Measurements from ENCODE around the gene LRP1B. TPM values are rescaled to one million over a fixed set of nuclear protein-coding genes. Genes with fewer than 3 reads are reported as not detected.

LRP1B gene
- polyA plus RNA-seq, 2 of the 4 experiments (the other 2 are of a cell fraction): 0.03 TPM; not detected in 1

DNA sequence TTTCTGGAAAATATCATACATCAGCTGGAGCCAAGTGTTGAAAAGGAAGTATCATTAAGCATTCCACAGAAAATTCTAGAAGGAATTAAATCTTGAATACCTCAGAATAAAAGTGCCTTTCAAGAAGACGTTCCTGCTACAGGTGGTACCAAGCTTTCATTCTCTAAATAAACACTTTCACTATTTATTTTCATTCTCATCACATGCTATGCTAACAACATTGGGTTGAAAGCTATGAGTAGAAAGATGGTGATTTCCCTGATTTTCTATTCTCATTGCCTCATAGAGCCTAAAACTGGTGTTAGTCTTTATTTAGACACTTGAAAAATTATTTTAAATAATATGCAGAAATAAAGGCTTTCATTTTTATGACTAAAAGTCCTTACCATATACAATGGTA lies 324.7 kb downstream of the LRP1B start:
- DNase-seq (ENCODE audit: low read depth in 1 of 2, low spot score in 1 of 2) (no peak), ATAC-seq (no peak), FAIRE-seq (no peak)
- WGBS (ENCODE audit: missing lambda C conversion rate): 6% methylated on average over 1 of the region's 1 CpG
- Histone ChIP-seq H3K4me3 (no peak overlapping the region), H3K4me2 (no peak overlapping the region), H3K4me1 (no peaks in the 10 kb centered on the region), H3K27ac (no peak overlapping the region), H3K9me3 (no peaks in the 10 kb centered on the region)
- TF ChIP-seq PHF8 (IDR thresholded peaks at IDR 0.05; ENCODE audit: borderline replicate concordance, low read depth) (no peak), HMGXB4 (CRISPR knock-in tag; IDR thresholded peaks at IDR 0.05; ENCODE audit: borderline replicate concordance) (no peak), ESRRA (IDR thresholded peaks at IDR 0.05; ENCODE audit: borderline replicate concordance, low read length) (no peak), MYC (IDR thresholded peaks at IDR 0.05; ENCODE audit: borderline replicate concordance, low read length) (no peak)
- ChIA-PET POLR2A (no interaction called here), CTCF (no interaction called here)

- ATAC-seq: no peak
- no peak for FAIRE-seq
- CTCF ChIA-PET: no interaction called here
These were observed 325.5 kb downstream of the LRP1B start for GRCh38 chr2:141805302-141805701.

GRCh38 chr2:141796449-141796848 lies 334.4 kb downstream of the LRP1B start:
- Histone ChIP-seq H3K27ac (no peak overlapping the region), H3K4me1 (no peaks in the 10 kb centered on the region), H3K4me3 (no peak overlapping the region), H3K4me2 (no peak overlapping the region), H3K9me3 (no peaks in the 10 kb centered on the region)
- CTCF ChIA-PET: no interaction called here
- ATAC-seq (no peak), DNase-seq (ENCODE audit: low read depth in 1 of 2, low spot score in 1 of 2) (no peak), FAIRE-seq (no peak)
- POLR2A ChIA-PET: no interaction called here
- TF ChIP-seq EP300 (IDR thresholded peaks at IDR 0.05) (no peak), MAFK (IDR thresholded peaks at IDR 0.05; ENCODE audit: partially characterized antibody) (peak; percentile 55)

More at GRCh38 chr2:141805302-141805701, 325.5 kb downstream of the LRP1B start:
- no peaks in the 10 kb centered on the region for H3K9me3 ChIP-seq
- WGBS (ENCODE audit: missing lambda C conversion rate): 51% methylated on average over 3 of the region's 3 CpGs
- H3K27ac ChIP-seq: no peak overlapping the region
- no peak overlapping the region for H3K4me2 ChIP-seq
- no peaks in the 10 kb centered on the region for H3K4me1 ChIP-seq
- TF ChIP-seq FOSL2 (IDR thresholded peaks at IDR 0.05) (no peak), FOSL2 (CRISPR knock-in tag; IDR thresholded peaks at IDR 0.05) (no peak), EHMT2 (IDR thresholded peaks at IDR 0.05; ENCODE audit: low read depth) (no peak), MAFK (IDR thresholded peaks at IDR 0.05; ENCODE audit: partially characterized antibody) (no peak), CBX2 (IDR thresholded peaks at IDR 0.05; ENCODE audit: borderline replicate concordance, low read depth) (no peak), RNF2 (IDR thresholded peaks at IDR 0.05; ENCODE audit: borderline replicate concordance, low read depth) (no peak), HEYL (CRISPR knock-in tag; IDR thresholded peaks at IDR 0.05) (no peak)
- no peak overlapping the region for H3K4me3 ChIP-seq
- POLR2A ChIA-PET: no interaction called here
- DNase-seq (ENCODE audit: low read depth in 1 of 2, low spot score in 1 of 2): no peak

GRCh38 chr2:141791521-141791920 lies 339.3 kb downstream of the LRP1B start:
- no peak for ATAC-seq
- CTCF ChIA-PET: no interaction called here
- TF ChIP-seq FOSB (CRISPR knock-in tag; IDR thresholded peaks at IDR 0.05) (no peak), RNF2 (IDR thresholded peaks at IDR 0.05; ENCODE audit: borderline replicate concordance, low read depth) (no peak), CBX8 (IDR thresholded peaks at IDR 0.05) (no peak), NPAS2 (CRISPR knock-in tag; IDR thresholded peaks at IDR 0.05; ENCODE audit: borderline replicate concordance) (no peak), ELK1 (IDR thresholded peaks at IDR 0.05; ENCODE audit: low read depth, low read length) (no peak), USF2 (IDR thresholded peaks at IDR 0.05) (no peak), FOXS1 (CRISPR knock-in tag; IDR thresholded peaks at IDR 0.05) (no peak), BCL3 (IDR thresholded peaks at IDR 0.05) (no peak), HES2 (IDR thresholded peaks at IDR 0.05) (no peak), POLR2A (IDR thresholded peaks at IDR 0.05; ENCODE audit: low read length) (no peak), PHF8 (IDR thresholded peaks at IDR 0.05; ENCODE audit: borderline replicate concordance, low read depth) (no peak), HOXB13 (CRISPR knock-in tag; IDR thresholded peaks at IDR 0.05; ENCODE audit: low read depth) (no peak), JUNB (IDR thresholded peaks at IDR 0.05) (no peak), BHLHE40 (IDR thresholded peaks at IDR 0.05; ENCODE audit: low read depth, low read length) (no peak), MAX (IDR thresholded peaks at IDR 0.05) (no peak), NFE2L2 (conservative IDR thresholded peaks at IDR 0.05; ENCODE audit: low read length) (no peak), CBX2 (IDR thresholded peaks at IDR 0.05; ENCODE audit: borderline replicate concordance, low read depth) (no peak), ZC3H11A (IDR thresholded peaks at IDR 0.05) (no peak), RAD21 (conservative IDR thresholded peaks at IDR 0.05 in 1 of 2, IDR thresholded peaks at IDR 0.05 in 1 of 2) (no peak)

More at GRCh38 chr2:141791521-141791920, 339.3 kb downstream of the LRP1B start:
- Histone ChIP-seq H3K4me1 (no peaks in the 10 kb centered on the region), H3K27ac (no peak overlapping the region), H3K9me3 (no peaks in the 10 kb centered on the region), H3K4me3 (no peak overlapping the region), H3K4me2 (no peak overlapping the region)
- FAIRE-seq (no peak), DNase-seq (ENCODE audit: low read depth in 1 of 2, low spot score in 1 of 2) (no peak)
- WGBS (ENCODE audit: missing lambda C conversion rate): 10% methylated on average over 2 of the region's 2 CpGs
- POLR2A ChIA-PET: no interaction called here

All from A549 (cell line).